HepG2 (cell line): ENCODE measurements around the gene CHID1. TPM values are rescaled to one million over a fixed set of nuclear protein-coding genes. Genes with fewer than 3 reads are reported as not detected.

Source experiments
- ATAC-seq: fragments of 200-7000 bp; cut with Tn5 transposase; 3 replicates; pipeline ENCODE4 v1.9.1; 2020; ENCODE audit warnings: mild to moderate bottlenecking, moderate library complexity
- BruUV-seq: library from RNA; stranded (reverse); fragments of 400-500 nt; replicated peaks from 2 replicates; lab custom pipeline; 2021; lab: Mats Ljungman, UMichigan
- CTCF ChIA-PET: fragments of 300-600 bp; formaldehyde crosslinking; extraction: SDS; loops from one replicate; lab custom pipeline; 2021; ENCODE audit warnings: low total read pairs, inconsistent platforms, low intra/inter-chr PET ratio; lab: Yijun Ruan, JAX
- POLR2A ChIA-PET: fragments of 350-600 bp; sonication (Branson Sonifier 250); formaldehyde crosslinking; loops from one replicate; lab custom pipeline; 2020; ENCODE audit warnings: antibody characterized with exemption, inconsistent platforms; lab: Yijun Ruan, JAX
- DNase-seq: peaks from one replicate; pipeline ENCODE4 v3.0.0-alpha.2; 2015; ENCODE audit warnings: low spot score
- FAIRE-seq: peaks from 3 replicates; lab custom pipeline; 2011; peaks lifted over from hg19 to GRCh38; lab: Jason Lieb, UNC
- H2AFZ ChIP-seq: one replicate; pipeline ENCODE4 v1.6.1; 2011; ENCODE audit warnings: low read length, inconsistent platforms
- H3K27ac ChIP-seq: fragments of 300-600 bp; 3 replicates; pipeline ENCODE4 v1.8.0; 2011; ENCODE audit warnings: mixed run types, mild to moderate bottlenecking, mixed read lengths, low read length, inconsistent platforms; ENCODE audit not compliant: insufficient read depth; ENCODE audit errors: extremely low read length
- H3K27me3 ChIP-seq, 2 experiments: fragments of 200-600 bp in 1 of 2; 2 replicates in 1 of 2; 3 replicates in 1 of 2; pipeline versions ENCODE4 v1.6.0 to v1.8.0; 2011; ENCODE audit warnings: low read length in 2 of 2, mild to moderate bottlenecking in 2 of 2, moderate library complexity in 2 of 2, inconsistent platforms in 1 of 2; ENCODE audit not compliant: insufficient read depth in 2 of 2, control insufficient read depth in 1 of 2
- H3K36me3 ChIP-seq, 2 experiments: fragments of 200-600 bp in 1 of 2; replicated peaks in 1 of 2; 2 replicates in 1 of 2; 3 replicates in 1 of 2; pipeline versions ENCODE4 v1.5.1 to v1.8.0; 2011; ENCODE audit warnings: low read length in 2 of 2, inconsistent platforms in 1 of 2; ENCODE audit not compliant: insufficient read depth in 2 of 2, control insufficient read depth in 1 of 2
- H3K4me1 ChIP-seq: 2 replicates; pipeline ENCODE4 v1.5.1; 2012; ENCODE audit warnings: low read length, inconsistent platforms; ENCODE audit not compliant: insufficient read depth
- H3K4me2 ChIP-seq: 2 replicates; pipeline ENCODE4 v1.6.0; 2011; ENCODE audit warnings: low read depth, low read length, inconsistent platforms
- H3K4me3 ChIP-seq, 3 experiments: fragments of 200-600 bp in 1 of 3; sonication (generic), shearing (Covaris generic) in 1 of 3; replicated peaks in 1 of 3; 2 replicates each; pipeline ENCODE4 v1.5.1; 2011 to 2016; ENCODE audit warnings: low read length in 3 of 3, inconsistent platforms in 2 of 3, low read depth in 2 of 3, mild to moderate bottlenecking in 2 of 3, control low read depth in 1 of 3, mixed read lengths in 1 of 3; ENCODE audit not compliant: insufficient read depth in 1 of 3
- H3K79me2 ChIP-seq: one replicate; pipeline ENCODE4 v1.6.1; 2011; ENCODE audit warnings: low read length, inconsistent platforms; ENCODE audit not compliant: insufficient read depth
- H3K9ac ChIP-seq: 2 replicates; pipeline ENCODE4 v1.6.0; 2011; ENCODE audit warnings: mild to moderate bottlenecking, low read depth, low read length, inconsistent platforms; ENCODE audit not compliant: insufficient read depth
- H3K9me3 ChIP-seq: 2 replicates; pipeline ENCODE4 v1.5.1; 2012; ENCODE audit warnings: mild to moderate bottlenecking, low read length
- H4K20me1 ChIP-seq: 2 replicates; pipeline ENCODE4 v1.6.0; 2011; ENCODE audit warnings: inconsistent platforms, mild to moderate bottlenecking, low read length, moderate library complexity; ENCODE audit not compliant: insufficient read depth
- AGO2 ChIP-seq: fragments of 200-400 bp; formaldehyde crosslinking; optimal IDR thresholded peaks from 2 replicates; pipeline ENCODE3; 2017; ENCODE audit warnings: mild to moderate bottlenecking, low read depth, low read length, moderate library complexity
- RBFOX2 ChIP-seq: fragments of 200-400 bp; formaldehyde crosslinking; IDR thresholded peaks from 2 replicates; pipeline ENCODE4 v1.6.1; 2017; ENCODE audit warnings: low read depth, mild to moderate bottlenecking, low read length
- TAF15 ChIP-seq: fragments of 200-400 bp; formaldehyde crosslinking; IDR thresholded peaks from one replicate; pipeline ENCODE4 v1.6.1; 2018; ENCODE audit warnings: mild to moderate bottlenecking, low read depth, low read length; ENCODE audit not compliant: poor library complexity, severe bottlenecking
- TSC22D2 ChIP-seq: sonication (generic); formaldehyde crosslinking; IDR thresholded peaks from 2 replicates; pipeline ENCODE4 v1.5.1; 2020; ENCODE audit warnings: missing genetic modification reagents, mild to moderate bottlenecking, borderline replicate concordance
- ZC3H4 ChIP-seq: sonication (generic); formaldehyde crosslinking; IDR thresholded peaks from 2 replicates; pipeline ENCODE4 v1.4.0; 2020; ENCODE audit warnings: missing genetic modification reagents, borderline replicate concordance
- ZFP90 ChIP-seq: sonication (generic); formaldehyde crosslinking; IDR thresholded peaks from 2 replicates; pipeline ENCODE4 v1.8.0; 2022; ENCODE audit warnings: missing genetic modification reagents, mild to moderate bottlenecking, inconsistent platforms, borderline replicate concordance
- ZNF441 ChIP-seq: sonication (generic); formaldehyde crosslinking; IDR thresholded peaks from 2 replicates; pipeline ENCODE4 v1.7.0; 2021; ENCODE audit warnings: missing genetic modification reagents, borderline replicate concordance
- ZNF891 ChIP-seq: sonication (generic); formaldehyde crosslinking; IDR thresholded peaks from 2 replicates; pipeline ENCODE4 v1.5.0; 2020; ENCODE audit warnings: mild to moderate bottlenecking, missing genetic modification reagents
- WGBS: methylation state at CpG from one replicate; pipeline ENCODE4 v1.1.6; 2017; ENCODE audit warnings: low lambda C conversion rate; 5-methylcytosine and 5-hydroxymethylcytosine counted together
- in situ Hi-C: cut with HindIII; loops from 2 replicates; pipeline ENCODE4 v1.10.0; 2017; ENCODE audit warnings: low pct_unique_long_range_greater_than_20kb; ENCODE audit not compliant: extremely low pct_ligation_motif_present
- intact Hi-C: fragments of 100-400 bp; cut with micrococcal nuclease; formaldehyde crosslinking; loops from one replicate; pipeline ENCODE4 v1.10.0; 2022; ENCODE audit not compliant: unreplicated experiment
- polyA plus RNA-seq, 8 experiments: library from polyadenylated mRNA; depleted of rRNA in 3 of 8; stranded (reverse) in 7 of 8; unstranded in 1 of 8; fragments of >200 nt; fragmentation: Illumina TruSeq in 4 of 8; extraction: Trizol in 4 of 8; gene quantifications; 2 replicates each; pipeline versions ENCODE4 v1.2.1 to v1.2.3, GENCODE V29; 2011 to 2016; ENCODE audit warnings: low read depth in 4 of 8, missing spikeins in 1 of 8, mixed read lengths in 1 of 8; ENCODE audit not compliant: insufficient read depth in 1 of 8
- total RNA-seq, 5 experiments: library from RNA; depleted of rRNA; stranded (reverse); fragments of >200 nt; fragmentation: Illumina TruSeq; extraction: Trizol; gene quantifications; 2 replicates each; pipeline ENCODE4 v1.2.3, GENCODE V29; 2016; ENCODE audit warnings: low read depth in 1 of 5
- TF ChIP-seq, protein P1 (sequence below): sonication (generic); formaldehyde crosslinking; IDR thresholded peaks from 2 replicates; pipeline ENCODE4 v1.8.1; 2023; ENCODE audit warnings: mild to moderate bottlenecking, missing genetic modification reagents
- TF ChIP-seq, protein P2 (sequence below): sonication (generic); formaldehyde crosslinking; IDR thresholded peaks from 2 replicates; pipeline ENCODE4 v1.4.0; 2020; ENCODE audit warnings: missing genetic modification reagents, borderline replicate concordance

Gene CHID1
- total and polyA plus RNA-seq, 2 of the 13 experiments (the other 11 are each of a cell fraction or from before 2014, with no cell fraction given), result 65.1 to 93.6 TPM

DNA sequence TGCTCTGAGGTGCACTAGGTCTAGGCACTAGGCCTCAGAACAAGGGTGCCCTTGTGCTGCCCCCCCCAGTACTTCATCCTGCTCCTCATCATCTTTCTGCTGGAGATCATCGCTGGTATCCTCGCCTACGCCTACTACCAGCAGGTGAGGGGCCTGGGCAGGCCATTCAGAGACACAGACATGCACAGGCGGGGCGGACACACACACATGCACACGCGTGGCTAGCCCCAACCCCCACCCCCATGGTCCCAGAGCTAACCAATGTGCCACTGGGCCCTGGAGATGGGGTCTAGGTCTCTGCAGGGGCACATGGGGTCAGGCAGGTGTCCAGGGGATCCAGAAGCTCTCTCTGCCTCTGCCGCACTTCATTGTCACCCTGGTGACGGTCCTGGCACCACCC is 73.9 kb downstream of the CHID1 start (continued):
- no peak for TF ChIP-seq TSC22D2
- no peak for TF ChIP-seq ZFP90 (CRISPR knock-in tag)
- TF ChIP-seq ZNF441, result no peak

DNA sequence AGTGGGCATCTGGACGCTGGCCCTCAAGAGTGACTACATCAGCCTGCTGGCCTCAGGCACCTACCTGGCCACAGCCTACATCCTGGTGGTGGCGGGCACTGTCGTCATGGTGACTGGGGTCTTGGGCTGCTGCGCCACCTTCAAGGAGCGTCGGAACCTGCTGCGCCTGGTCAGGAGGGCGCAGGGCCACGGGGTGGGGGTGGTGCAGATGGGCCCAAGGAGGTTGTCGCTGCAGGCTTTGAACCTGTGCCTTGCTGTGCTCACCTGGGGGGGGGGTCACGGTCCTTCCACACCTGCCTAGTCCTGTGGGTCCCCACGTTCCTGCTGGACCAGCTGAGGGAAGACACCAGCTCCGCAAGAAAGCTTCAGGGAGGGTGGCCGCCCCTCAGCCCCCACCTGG is 74.3 kb downstream of the CHID1 start:
- H3K9ac ChIP-seq, result no peak overlapping the region
- ChIA-PET POLR2A (interaction anchor here (11.1 to 16.1 kb wide), 2 partner anchors 7 to 17 kb away, joined by 141 to 264 read pairs; partner anchors contain the start of genes CD151, CRACR2B and PNPLA2), CTCF (no interaction called here)
- no peak overlapping the region for H3K4me2 ChIP-seq
- ATAC-seq, result no peak
- peaks cover 9 to 36% of the 10 kb centered on the region in 2 experiments for H3K36me3 ChIP-seq
- H4K20me1 ChIP-seq, result peaks cover 18% of the 10 kb centered on the region; the same call in 1 of the 2 replicates
- no peak for FAIRE-seq
- H3K79me2 ChIP-seq, result peaks cover 26% of the 10 kb centered on the region
- 100% methylated on average over 6 of the region's 14 CpGs for WGBS
- no peaks in the 10 kb centered on the region for H3K9me3 ChIP-seq
- TF ChIP-seq TAF15, result no peak
- TF ChIP-seq ZNF891 (CRISPR knock-in tag), result no peak
- TF ChIP-seq RBFOX2, result peak; percentile 63
- no peak for TF ChIP-seq ZC3H4
- TF ChIP-seq AGO2, result peak; percentile 51
- TF ChIP-seq, protein P1, sequence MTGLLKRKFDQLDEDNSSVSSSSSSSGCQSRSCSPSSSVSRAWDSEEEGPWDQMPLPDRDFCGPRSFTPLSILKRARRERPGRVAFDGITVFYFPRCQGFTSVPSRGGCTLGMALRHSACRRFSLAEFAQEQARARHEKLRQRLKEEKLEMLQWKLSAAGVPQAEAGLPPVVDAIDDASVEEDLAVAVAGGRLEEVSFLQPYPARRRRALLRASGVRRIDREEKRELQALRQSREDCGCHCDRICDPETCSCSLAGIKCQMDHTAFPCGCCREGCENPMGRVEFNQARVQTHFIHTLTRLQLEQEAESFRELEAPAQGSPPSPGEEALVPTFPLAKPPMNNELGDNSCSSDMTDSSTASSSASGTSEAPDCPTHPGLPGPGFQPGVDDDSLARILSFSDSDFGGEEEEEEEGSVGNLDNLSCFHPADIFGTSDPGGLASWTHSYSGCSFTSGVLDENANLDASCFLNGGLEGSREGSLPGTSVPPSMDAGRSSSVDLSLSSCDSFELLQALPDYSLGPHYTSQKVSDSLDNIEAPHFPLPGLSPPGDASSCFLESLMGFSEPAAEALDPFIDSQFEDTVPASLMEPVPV, result no peak
- TF ChIP-seq, protein P2, sequence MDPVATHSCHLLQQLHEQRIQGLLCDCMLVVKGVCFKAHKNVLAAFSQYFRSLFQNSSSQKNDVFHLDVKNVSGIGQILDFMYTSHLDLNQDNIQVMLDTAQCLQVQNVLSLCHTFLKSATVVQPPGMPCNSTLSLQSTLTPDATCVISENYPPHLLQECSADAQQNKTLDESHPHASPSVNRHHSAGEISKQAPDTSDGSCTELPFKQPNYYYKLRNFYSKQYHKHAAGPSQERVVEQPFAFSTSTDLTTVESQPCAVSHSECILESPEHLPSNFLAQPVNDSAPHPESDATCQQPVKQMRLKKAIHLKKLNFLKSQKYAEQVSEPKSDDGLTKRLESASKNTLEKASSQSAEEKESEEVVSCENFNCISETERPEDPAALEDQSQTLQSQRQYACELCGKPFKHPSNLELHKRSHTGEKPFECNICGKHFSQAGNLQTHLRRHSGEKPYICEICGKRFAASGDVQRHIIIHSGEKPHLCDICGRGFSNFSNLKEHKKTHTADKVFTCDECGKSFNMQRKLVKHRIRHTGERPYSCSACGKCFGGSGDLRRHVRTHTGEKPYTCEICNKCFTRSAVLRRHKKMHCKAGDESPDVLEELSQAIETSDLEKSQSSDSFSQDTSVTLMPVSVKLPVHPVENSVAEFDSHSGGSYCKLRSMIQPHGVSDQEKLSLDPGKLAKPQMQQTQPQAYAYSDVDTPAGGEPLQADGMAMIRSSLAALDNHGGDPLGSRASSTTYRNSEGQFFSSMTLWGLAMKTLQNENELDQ (CRISPR knock-in tag), result no peak
- H3K27me3 ChIP-seq, result no peaks in the 10 kb centered on the region
- no peak for DNase-seq
- no peak overlapping the region for H2AFZ ChIP-seq
- in situ Hi-C loops, result no loop called here
- no TSS peak for BruUV-seq
- H3K4me3 ChIP-seq, result no peak overlapping the region
- H3K27ac ChIP-seq, result no peak overlapping the region
- H3K4me1 ChIP-seq, result peaks cover 75% of the 10 kb centered on the region
- intact Hi-C loops, result no loop called here
